SK-N-SH treated with all-trans-retinoic acid at 6 μM for 48 hours (cell line): Measurements from ENCODE around the gene M1AP.
A peak's percentile ranks its signal among the peaks of the same experiment; 100 is the strongest.

ENCODE experiments used
- ATAC-seq: fragments of 200-7000 bp; cut with Tn5 transposase; 3 replicates; pipeline ENCODE4 v1.9.1; 2020; ENCODE audit warnings: mild to moderate bottlenecking, moderate library complexity
- ARNTL ChIP-seq: fragments of 450-650 bp; formaldehyde crosslinking; IDR thresholded peaks from 2 replicates; pipeline ENCODE4 v1.5.0; 2020; ENCODE audit warnings: low read depth, mild to moderate bottlenecking, moderate library complexity, borderline replicate concordance
- BACH2 ChIP-seq: fragments of 250-450 bp; sonication (Bioruptor Pico); IDR thresholded peaks from 2 replicates; pipeline ENCODE4 v1.9.0; 2021; ENCODE audit warnings: mild to moderate bottlenecking, borderline replicate concordance
- CREB5 ChIP-seq: fragments of 250-450 bp; sonication (Bioruptor Pico); IDR thresholded peaks from 2 replicates; pipeline ENCODE4 v1.5.1; 2020; ENCODE audit warnings: low read depth, mild to moderate bottlenecking, moderate library complexity
- CSDC2 ChIP-seq: fragments of 250-450 bp; sonication (Bioruptor Pico); IDR thresholded peaks from 2 replicates; pipeline ENCODE4 v1.5.0; 2020; ENCODE audit warnings: mild to moderate bottlenecking, moderate library complexity
- CSRNP3 ChIP-seq: fragments of 250-450 bp; sonication (Bioruptor Pico); IDR thresholded peaks from 2 replicates; pipeline ENCODE4 v1.5.1; 2021; ENCODE audit warnings: mild to moderate bottlenecking, moderate library complexity
- GLIS3 ChIP-seq: fragments of 250-450 bp; sonication (Bioruptor Pico); IDR thresholded peaks from 2 replicates; pipeline ENCODE4 v1.5.0; 2020; ENCODE audit warnings: mild to moderate bottlenecking, moderate library complexity
- PPARA ChIP-seq: fragments of 250-450 bp; sonication (Bioruptor Pico); IDR thresholded peaks from 2 replicates; pipeline ENCODE4 v1.5.0; 2020; ENCODE audit warnings: mild to moderate bottlenecking, borderline replicate concordance
- RARB ChIP-seq: fragments of 250-450 bp; sonication (Bioruptor Pico); IDR thresholded peaks from 2 replicates; pipeline ENCODE4 v1.8.0; 2021; ENCODE audit warnings: mild to moderate bottlenecking, moderate library complexity
- SNAI2 ChIP-seq: fragments of 250-450 bp; sonication (Bioruptor Pico); IDR thresholded peaks from 2 replicates; pipeline ENCODE4 v1.5.0; 2020; ENCODE audit warnings: mild to moderate bottlenecking, moderate library complexity
- TCF4 ChIP-seq: fragments of 250-450 bp; sonication (Bioruptor Pico); IDR thresholded peaks from 2 replicates; pipeline ENCODE4 v1.8.0; 2021; ENCODE audit warnings: mild to moderate bottlenecking, moderate library complexity, borderline replicate concordance
- TOX ChIP-seq: fragments of 250-450 bp; sonication (Bioruptor Pico); IDR thresholded peaks from 2 replicates; pipeline ENCODE4 v1.8.0; 2021; ENCODE audit warnings: mild to moderate bottlenecking, moderate library complexity, borderline replicate concordance
- TSHZ2 ChIP-seq: fragments of 250-450 bp; sonication (Bioruptor Pico); IDR thresholded peaks from 2 replicates; pipeline ENCODE4 v1.5.0; 2020; ENCODE audit warnings: mild to moderate bottlenecking, moderate library complexity
- ZC3H10 ChIP-seq: fragments of 250-450 bp; sonication (Bioruptor Pico); IDR thresholded peaks from 2 replicates; pipeline ENCODE4 v1.5.1; 2021; ENCODE audit warnings: mild to moderate bottlenecking, moderate library complexity
- ZFP3 ChIP-seq: fragments of 250-450 bp; sonication (Bioruptor Pico); IDR thresholded peaks from 2 replicates; pipeline ENCODE4 v1.5.0; 2020; ENCODE audit warnings: mild to moderate bottlenecking, moderate library complexity
- ZFP30 ChIP-seq: fragments of 450-650 bp; formaldehyde crosslinking; IDR thresholded peaks from 2 replicates; pipeline ENCODE4 v1.5.0; 2022; ENCODE audit warnings: mild to moderate bottlenecking, moderate library complexity
- ZNF565 ChIP-seq: fragments of 450-650 bp; formaldehyde crosslinking; conservative IDR thresholded peaks from 2 replicates; pipeline ENCODE4 v1.5.0; 2020; ENCODE audit warnings: low read depth, mild to moderate bottlenecking, moderate library complexity
- ZNF8 ChIP-seq: fragments of 450-650 bp; formaldehyde crosslinking; IDR thresholded peaks from 2 replicates; pipeline ENCODE4 v1.5.0; 2020; ENCODE audit warnings: mild to moderate bottlenecking, moderate library complexity
- TF ChIP-seq, protein P1 (sequence below): fragments of 250-450 bp; sonication (Bioruptor Pico); IDR thresholded peaks from 2 replicates; pipeline ENCODE4 v1.8.0; 2021; ENCODE audit warnings: low read depth, mild to moderate bottlenecking, moderate library complexity, borderline replicate concordance

The M1AP gene

DNA sequence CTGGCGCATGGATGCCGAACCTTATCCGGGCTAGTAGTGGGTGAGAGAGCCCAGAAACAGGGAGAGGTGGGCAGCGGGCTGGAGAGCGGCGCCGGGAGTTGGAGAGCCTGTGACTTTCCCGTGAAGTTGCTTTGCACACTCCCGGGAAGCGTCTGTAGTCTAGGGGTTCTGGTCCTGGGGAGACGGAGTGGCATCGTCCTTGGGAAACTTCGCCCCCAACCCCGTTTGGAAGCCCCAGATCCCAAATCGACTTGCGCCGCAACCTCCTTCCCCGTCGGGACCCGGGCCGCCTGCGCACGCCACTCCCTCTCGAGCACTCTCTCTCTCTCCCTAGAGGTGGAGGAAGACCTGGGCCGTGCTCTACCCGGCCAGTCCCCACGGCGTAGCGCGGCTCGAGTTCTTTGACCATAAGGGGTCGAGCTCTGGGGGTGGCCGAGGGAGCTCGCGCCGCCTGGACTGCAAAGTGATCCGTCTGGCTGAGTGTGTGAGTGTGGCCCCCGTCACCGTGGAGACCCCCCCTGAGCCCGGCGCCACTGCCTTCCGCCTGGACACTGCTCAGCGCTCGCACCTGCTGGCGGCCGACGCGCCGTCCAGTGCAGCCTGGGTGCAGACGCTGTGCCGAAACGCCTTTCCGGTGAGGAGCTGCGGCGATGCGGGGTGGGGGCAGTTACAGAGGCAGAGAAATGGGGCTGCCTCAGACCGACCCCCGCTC, 93.2 kb downstream of the M1AP start:
- peak; percentile 42 for ATAC-seq

GRCh38 chr2:74553892-74554819, 94.0 kb downstream of the M1AP start, which contains the start of the genes DOK1 and LOXL3:
Gene DOK1, plus strand, starts transcription at chr2:74554720. Its CDS starts 35 bp downstream, at chr2:74554755.
Gene LOXL3, minus strand, starts transcription at chr2:74553942. Its CDS starts 1,308 bp downstream, at chr2:74552634.
- ATAC-seq = peak; percentile 85
- TF ChIP-seq CREB5 (no peak), TCF4 (CRISPR knock-in tag) (no peak), CSDC2 (0 out of 2 replicates have a peak, but pooled peaks have one; percentile 45), CSRNP3 (CRISPR knock-in tag) (no peak), GLIS3 (CRISPR knock-in tag) (0 out of 2 replicates have a peak, but pooled peaks have one; percentile 33), ZC3H10 (no peak), ZNF565 (CRISPR knock-in tag) (no peak), SNAI2 (no peak), TSHZ2 (peak; percentile 78; the same call in 1 of the 2 replicates), RARB (no peak), BACH2 (CRISPR knock-in tag) (no peak), PPARA (no peak), TOX (CRISPR knock-in tag) (no peak), ARNTL (CRISPR knock-in tag) (no peak)
- TF ChIP-seq, protein P1, sequence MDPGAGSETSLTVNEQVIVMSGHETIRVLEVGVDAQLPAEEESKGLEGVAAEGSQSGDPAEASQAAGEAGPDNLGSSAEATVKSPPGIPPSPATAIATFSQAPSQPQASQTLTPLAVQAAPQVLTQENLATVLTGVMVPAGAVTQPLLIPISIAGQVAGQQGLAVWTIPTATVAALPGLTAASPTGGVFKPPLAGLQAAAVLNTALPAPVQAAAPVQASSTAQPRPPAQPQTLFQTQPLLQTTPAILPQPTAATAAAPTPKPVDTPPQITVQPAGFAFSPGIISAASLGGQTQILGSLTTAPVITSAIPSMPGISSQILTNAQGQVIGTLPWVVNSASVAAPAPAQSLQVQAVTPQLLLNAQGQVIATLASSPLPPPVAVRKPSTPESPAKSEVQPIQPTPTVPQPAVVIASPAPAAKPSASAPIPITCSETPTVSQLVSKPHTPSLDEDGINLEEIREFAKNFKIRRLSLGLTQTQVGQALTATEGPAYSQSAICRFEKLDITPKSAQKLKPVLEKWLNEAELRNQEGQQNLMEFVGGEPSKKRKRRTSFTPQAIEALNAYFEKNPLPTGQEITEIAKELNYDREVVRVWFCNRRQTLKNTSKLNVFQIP (CRISPR knock-in tag) = no peak

More for the DNA sequence above, 93.2 kb downstream of the M1AP start:
- TF ChIP-seq ZFP30 (CRISPR knock-in tag) (no peak), GLIS3 (CRISPR knock-in tag) (no peak), ZFP3 (CRISPR knock-in tag) (no peak), TSHZ2 (no peak), ZNF8 (CRISPR knock-in tag) (no peak), TOX (CRISPR knock-in tag) (no peak), CSDC2 (no peak), ARNTL (CRISPR knock-in tag) (no peak)
- TF ChIP-seq, protein P1 (CRISPR knock-in tag) = no peak
